GM15510 (cell line): ENCODE results near the gene LMBRD1.

Source experiments
- POLR2A ChIP-seq: IDR thresholded peaks from 3 replicates; pipeline ENCODE4 v1.6.1; 2011; ENCODE audit warnings: borderline replicate concordance; ENCODE audit not compliant: insufficient read length; ENCODE audit errors: extremely low read depth

The LMBRD1 gene

GRCh38 chr6:69627625-69628024 lies 169.2 kb downstream of the LMBRD1 start:
- no peak for TF ChIP-seq POLR2A

- TF ChIP-seq POLR2A, result no peak
Observed at GRCh38 chr6:69624944-69625343, 171.9 kb downstream of the LMBRD1 start.
